IPS-20b (cell line): Measurements from ENCODE around the gene CHTF18.
"Not testable (repeated sequence)": the region's sequence is repeated elsewhere in the genome, so short reads cannot be mapped to it uniquely, and the experiment has no call there.

Source experiments
- H3K27ac ChIP-seq: one replicate; pipeline ENCODE4 v1.5.1; 2013; ENCODE audit warnings: low read length
- H3K27me3 ChIP-seq: 2 replicates; pipeline ENCODE4 v1.6.1; 2013; ENCODE audit warnings: mild to moderate bottlenecking, low read length, inconsistent platforms; ENCODE audit not compliant: insufficient read depth
- H3K36me3 ChIP-seq: 2 replicates; pipeline ENCODE4 v1.6.1; 2013; ENCODE audit warnings: low read depth, mild to moderate bottlenecking, inconsistent platforms, low read length, moderate library complexity; ENCODE audit not compliant: insufficient read depth
- H3K4me1 ChIP-seq: 2 replicates; pipeline ENCODE4 v1.6.1; 2013; ENCODE audit warnings: mild to moderate bottlenecking, control low read depth, inconsistent platforms, low read length, moderate library complexity; ENCODE audit not compliant: insufficient read depth
- H3K4me3 ChIP-seq: 2 replicates; pipeline ENCODE4 v1.5.1; 2013; ENCODE audit warnings: mild to moderate bottlenecking, low read length, inconsistent platforms
- H3K9ac ChIP-seq: 2 replicates; pipeline ENCODE4 v1.6.1; 2013; ENCODE audit warnings: low read depth, mild to moderate bottlenecking, inconsistent platforms, low read length, moderate library complexity
- H3K9me3 ChIP-seq: 2 replicates; pipeline ENCODE4 v1.6.1; 2013; ENCODE audit warnings: mild to moderate bottlenecking, low read depth, low read length, inconsistent platforms; ENCODE audit not compliant: insufficient read depth

CHTF18 gene

GRCh38 chr16:830107-830870 is 41.9 kb downstream of the CHTF18 start:
- H3K4me1 ChIP-seq, result no peaks in the 10 kb centered on the region

GRCh38 chr16:830871-831570 is 42.6 kb downstream of the CHTF18 start:
- peaks cover 7% of the 10 kb centered on the region for H3K9me3 ChIP-seq
- no peak overlapping the region for H3K4me3 ChIP-seq
- H3K9ac ChIP-seq, result no peak overlapping the region

More at GRCh38 chr16:830107-830870, 41.9 kb downstream of the CHTF18 start:
- Histone ChIP-seq H3K27ac (no peak overlapping the region), H3K9me3 (no peaks in the 10 kb centered on the region), H3K9ac (no peak overlapping the region), H3K27me3 (no peaks in the 10 kb centered on the region), H3K36me3 (no peaks in the 10 kb centered on the region), H3K4me3 (no peak overlapping the region)

GRCh38 chr16:831571-832413 is 43.4 kb downstream of the CHTF18 start:
- Histone ChIP-seq H3K9me3 (peaks cover 13% of the 10 kb centered on the region), H3K27me3 (no peaks in the 10 kb centered on the region), H3K4me3 (no peak overlapping the region), H3K4me1 (no peaks in the 10 kb centered on the region), H3K36me3 (no peaks in the 10 kb centered on the region), H3K9ac (no peak overlapping the region), H3K27ac (no peak overlapping the region)

More at GRCh38 chr16:830871-831570, 42.6 kb downstream of the CHTF18 start:
- no peaks in the 10 kb centered on the region for H3K27me3 ChIP-seq
- no peaks in the 10 kb centered on the region for H3K36me3 ChIP-seq
- H3K4me1 ChIP-seq, result no peaks in the 10 kb centered on the region
- no peak overlapping the region for H3K27ac ChIP-seq

- Histone ChIP-seq H3K4me3 (no peak overlapping the region), H3K27ac (no peak overlapping the region), H3K27me3 (no peaks in the 10 kb centered on the region), H3K9ac (no peak overlapping the region), H3K4me1 (no peaks in the 10 kb centered on the region), H3K36me3 (no peaks in the 10 kb centered on the region), H3K9me3 (peaks cover 16% of the 10 kb centered on the region)
Observed at GRCh38 chr16:832652-833336, 44.4 kb downstream of the CHTF18 start.

GRCh38 chr16:833411-833810 is 45.0 kb downstream of the CHTF18 start:
- Histone ChIP-seq H3K36me3 (no peaks in the 10 kb centered on the region), H3K4me3 (no peak overlapping the region), H3K27me3 (no peaks in the 10 kb centered on the region), H3K9ac (no peak overlapping the region), H3K27ac (no peak overlapping the region), H3K4me1 (no peaks in the 10 kb centered on the region), H3K9me3 (peaks cover 16% of the 10 kb centered on the region)

- Histone ChIP-seq H3K9me3 (peaks cover 16% of the 10 kb centered on the region), H3K4me3 (no peak overlapping the region), H3K36me3 (no peaks in the 10 kb centered on the region), H3K27ac (no peak overlapping the region), H3K4me1 (no peaks in the 10 kb centered on the region), H3K9ac (no peak overlapping the region), H3K27me3 (no peaks in the 10 kb centered on the region)
Observed at GRCh38 chr16:835373-835772, 47.0 kb downstream of the CHTF18 start.

- no peak overlapping the region for H3K9ac ChIP-seq
- H3K36me3 ChIP-seq, result no peaks in the 10 kb centered on the region
- no peak overlapping the region for H3K27ac ChIP-seq
- H3K9me3 ChIP-seq, result peaks cover 16% of the 10 kb centered on the region
- H3K4me1 ChIP-seq, result no peaks in the 10 kb centered on the region
- no peak overlapping the region for H3K4me3 ChIP-seq
- H3K27me3 ChIP-seq, result no peaks in the 10 kb centered on the region
Observed at GRCh38 chr16:836221-836620, 47.8 kb downstream of the CHTF18 start.

GRCh38 chr16:836822-837221 is 48.4 kb downstream of the CHTF18 start:
- not testable (repeated sequence) for H3K36me3 ChIP-seq, H3K4me3 ChIP-seq, H3K9ac ChIP-seq, H3K4me1 ChIP-seq, H3K27me3 ChIP-seq, H3K27ac ChIP-seq
- H3K9me3 ChIP-seq, result peaks cover 16% of the 10 kb centered on the region

GRCh38 chr16:838741-839140 is 50.3 kb downstream of the CHTF18 start:
- H3K27me3 ChIP-seq, result no peaks in the 10 kb centered on the region
- H3K9ac ChIP-seq, result no peak overlapping the region
- H3K27ac ChIP-seq, result no peak overlapping the region
- no peaks in the 10 kb centered on the region for H3K36me3 ChIP-seq
- H3K9me3 ChIP-seq, result peaks cover 16% of the 10 kb centered on the region
- no peak overlapping the region for H3K4me3 ChIP-seq
- no peaks in the 10 kb centered on the region for H3K4me1 ChIP-seq

- Histone ChIP-seq H3K9me3 (peaks cover 16% of the 10 kb centered on the region), H3K4me1 (no peaks in the 10 kb centered on the region)
Observed at GRCh38 chr16:839643-840408, 51.4 kb downstream of the CHTF18 start.

More at GRCh38 chr16:839643-840408, 51.4 kb downstream of the CHTF18 start:
- Histone ChIP-seq H3K9ac (no peak overlapping the region), H3K27me3 (no peaks in the 10 kb centered on the region), H3K36me3 (no peaks in the 10 kb centered on the region), H3K4me3 (no peak overlapping the region), H3K27ac (no peak overlapping the region)
